Testis (tissue), 3 donors: Measurements from ENCODE around the gene MACROH2A1. TPM values are rescaled to one million over a fixed set of nuclear protein-coding genes. Genes with fewer than 3 reads are reported as not detected.

Experiments used
- DNase-seq: peaks from one replicate; pipeline ENCODE4 v3.0.0-alpha.2; 2019
- H3K27ac ChIP-seq, 2 donors: fragments of 200-600 bp; sonication (generic); one replicate each; pipeline ENCODE4 v1.5.1; 2019
- H3K27me3 ChIP-seq: fragments of 200-600 bp; sonication (generic); one replicate; pipeline ENCODE4 v1.5.1; 2019
- H3K36me3 ChIP-seq: fragments of 200-600 bp; sonication (generic); one replicate; pipeline ENCODE4 v1.5.1; 2017; ENCODE audit warnings: low read depth; ENCODE audit errors: missing control alignments
- H3K4me1 ChIP-seq: fragments of 200-600 bp; sonication (generic); one replicate; pipeline ENCODE4 v1.5.1; 2019
- H3K4me3 ChIP-seq, 2 donors: fragments of 200-600 bp; sonication (generic); one replicate each; pipeline ENCODE4 v1.5.1; 2017 to 2019
- H3K9me3 ChIP-seq: fragments of 200-600 bp; sonication (generic); one replicate; pipeline ENCODE4 v1.5.1; 2017
- POLR2A ChIP-seq: fragments of 450-650 bp; IDR thresholded peaks from one replicate; pipeline ENCODE4 v1.6.1; 2017; ENCODE audit warnings: antibody characterized with exemption, mild to moderate bottlenecking, moderate library complexity
- WGBS, 2 donors: methylation state at CpG; one replicate each; pipeline ENCODE4 v1.1.5; 2018; 5-methylcytosine and 5-hydroxymethylcytosine counted together
- intact Hi-C: fragments of 100-400 bp; cut with DNase I; formaldehyde crosslinking; loops from one replicate; pipeline ENCODE4 v1.15.1; 2023; ENCODE audit warnings: low total_unique reads
- polyA plus RNA-seq: library from polyadenylated mRNA; stranded (reverse); fragments of 350-450 nt; fragmentation: Illumina TruSeq; extraction: RNeasy Lipid Tissue Mini Kit (QIAGEN cat#74804); gene quantifications from one replicate; pipeline ENCODE4 v1.2.3, GENCODE V29; 2014; ENCODE audit warnings: low read depth, low replicate concordance; ENCODE audit not compliant: insufficient read depth
- total RNA-seq, 2 donors: library from RNA; depleted of rRNA; stranded (reverse); fragments of >200 nt; gene quantifications; one replicate each; pipeline ENCODE4 v1.2.3, GENCODE V29; 2016
- TF ChIP-seq, protein P1 (sequence below), 3 experiments: fragments of 450-650 bp in 2 of 3; fragments of 200-600 bp in 1 of 3; sonication (generic) in 1 of 3; IDR thresholded peaks; one replicate each; pipeline ENCODE4 v1.5.1; 2016 to 2019; ENCODE audit warnings: antibody characterized with exemption in 3 of 3, mild to moderate bottlenecking in 2 of 3, moderate library complexity in 1 of 3

The MACROH2A1 gene
- total and polyA plus RNA-seq, 3 donors from 2014 or later = 92.9 to 191 (median 178) TPM

DNA sequence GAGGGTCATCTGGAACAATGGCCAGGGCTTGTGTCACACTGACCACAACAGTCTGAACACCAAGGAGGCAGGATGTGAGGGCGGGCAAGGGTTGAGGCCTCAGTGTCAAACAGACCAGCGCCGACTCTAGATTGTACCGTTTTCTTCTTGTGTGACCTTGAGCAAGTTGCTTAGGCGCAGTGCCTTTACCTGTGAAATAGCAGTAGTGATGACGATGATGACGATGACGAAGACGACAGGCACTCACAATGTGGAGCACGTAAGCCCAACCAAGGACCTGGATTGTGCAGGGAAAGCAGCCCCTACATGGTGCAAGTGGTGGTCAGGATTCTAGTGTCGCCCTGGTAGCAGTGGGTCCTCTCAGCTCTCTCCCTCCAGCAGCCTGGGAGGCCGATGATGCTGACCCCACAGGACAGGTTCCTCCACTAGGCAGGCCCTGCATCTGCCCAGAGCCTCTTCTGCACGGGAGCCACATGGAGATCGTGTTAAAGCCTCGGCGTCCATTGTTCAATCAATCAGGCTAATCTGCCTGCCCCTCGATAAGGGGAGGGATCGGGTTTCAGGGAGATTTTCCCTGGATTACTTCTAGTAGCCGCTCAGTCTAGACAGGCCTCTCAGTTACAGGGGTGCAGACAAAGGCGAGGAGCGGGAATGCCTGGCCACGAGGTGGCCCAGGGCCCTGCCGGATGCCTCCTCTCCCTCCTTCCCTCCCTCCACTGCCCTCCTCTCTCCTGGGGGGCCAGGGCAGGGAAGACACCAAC lies 91.7 kb downstream of the MACROH2A1 start:
- TF ChIP-seq, protein P1, sequence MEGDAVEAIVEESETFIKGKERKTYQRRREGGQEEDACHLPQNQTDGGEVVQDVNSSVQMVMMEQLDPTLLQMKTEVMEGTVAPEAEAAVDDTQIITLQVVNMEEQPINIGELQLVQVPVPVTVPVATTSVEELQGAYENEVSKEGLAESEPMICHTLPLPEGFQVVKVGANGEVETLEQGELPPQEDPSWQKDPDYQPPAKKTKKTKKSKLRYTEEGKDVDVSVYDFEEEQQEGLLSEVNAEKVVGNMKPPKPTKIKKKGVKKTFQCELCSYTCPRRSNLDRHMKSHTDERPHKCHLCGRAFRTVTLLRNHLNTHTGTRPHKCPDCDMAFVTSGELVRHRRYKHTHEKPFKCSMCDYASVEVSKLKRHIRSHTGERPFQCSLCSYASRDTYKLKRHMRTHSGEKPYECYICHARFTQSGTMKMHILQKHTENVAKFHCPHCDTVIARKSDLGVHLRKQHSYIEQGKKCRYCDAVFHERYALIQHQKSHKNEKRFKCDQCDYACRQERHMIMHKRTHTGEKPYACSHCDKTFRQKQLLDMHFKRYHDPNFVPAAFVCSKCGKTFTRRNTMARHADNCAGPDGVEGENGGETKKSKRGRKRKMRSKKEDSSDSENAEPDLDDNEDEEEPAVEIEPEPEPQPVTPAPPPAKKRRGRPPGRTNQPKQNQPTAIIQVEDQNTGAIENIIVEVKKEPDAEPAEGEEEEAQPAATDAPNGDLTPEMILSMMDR (IDR thresholded peaks at IDR 0.05) = no peak
- no peak for TF ChIP-seq POLR2A
- intact Hi-C loops = no loop called here
- Histone ChIP-seq H3K4me3 (no peak overlapping the region), H3K27ac (no peak overlapping the region), H3K27me3 (no peaks in the 10 kb centered on the region), H3K4me1 (peaks cover 5% of the 10 kb centered on the region), H3K9me3 (no peaks in the 10 kb centered on the region), H3K36me3 (no peaks in the 10 kb centered on the region)
- WGBS, 2 donors = 82 to 95% methylated on average over 14 to 23 of the region's 23 CpGs
- no peak for DNase-seq

DNA sequence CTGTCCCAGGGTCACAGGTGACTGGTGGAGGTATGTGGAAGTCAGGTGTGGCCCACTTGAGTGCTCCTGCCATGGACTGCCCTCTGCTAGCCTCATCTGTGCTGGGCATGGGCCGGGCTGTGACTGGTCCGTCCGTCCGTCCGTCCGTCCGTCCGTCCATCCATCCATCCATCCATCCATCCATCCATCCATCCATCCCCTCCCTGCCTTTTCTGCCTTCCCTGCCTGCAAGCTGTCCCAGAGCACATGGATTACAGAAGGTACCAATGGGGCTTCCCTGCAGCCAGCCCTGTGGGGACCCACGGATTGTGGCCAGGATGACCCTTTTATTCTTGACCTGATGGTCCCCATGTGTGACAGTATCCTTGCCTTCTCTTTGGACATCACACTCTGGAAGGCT lies 92.5 kb downstream of the MACROH2A1 start:
- H3K4me3 ChIP-seq = no peak overlapping the region
- no peaks in the 10 kb centered on the region for H3K36me3 ChIP-seq
- peaks cover 5% of the 10 kb centered on the region for H3K4me1 ChIP-seq
- no peaks in the 10 kb centered on the region for H3K9me3 ChIP-seq
- WGBS, 2 donors = 95 to 97% methylated on average over 9 of the region's 9 CpGs
- intact Hi-C loops = no loop called here
- no peaks in the 10 kb centered on the region for H3K27me3 ChIP-seq
- no peak for DNase-seq
- no peak overlapping the region for H3K27ac ChIP-seq
- TF ChIP-seq POLR2A = no peak

DNA sequence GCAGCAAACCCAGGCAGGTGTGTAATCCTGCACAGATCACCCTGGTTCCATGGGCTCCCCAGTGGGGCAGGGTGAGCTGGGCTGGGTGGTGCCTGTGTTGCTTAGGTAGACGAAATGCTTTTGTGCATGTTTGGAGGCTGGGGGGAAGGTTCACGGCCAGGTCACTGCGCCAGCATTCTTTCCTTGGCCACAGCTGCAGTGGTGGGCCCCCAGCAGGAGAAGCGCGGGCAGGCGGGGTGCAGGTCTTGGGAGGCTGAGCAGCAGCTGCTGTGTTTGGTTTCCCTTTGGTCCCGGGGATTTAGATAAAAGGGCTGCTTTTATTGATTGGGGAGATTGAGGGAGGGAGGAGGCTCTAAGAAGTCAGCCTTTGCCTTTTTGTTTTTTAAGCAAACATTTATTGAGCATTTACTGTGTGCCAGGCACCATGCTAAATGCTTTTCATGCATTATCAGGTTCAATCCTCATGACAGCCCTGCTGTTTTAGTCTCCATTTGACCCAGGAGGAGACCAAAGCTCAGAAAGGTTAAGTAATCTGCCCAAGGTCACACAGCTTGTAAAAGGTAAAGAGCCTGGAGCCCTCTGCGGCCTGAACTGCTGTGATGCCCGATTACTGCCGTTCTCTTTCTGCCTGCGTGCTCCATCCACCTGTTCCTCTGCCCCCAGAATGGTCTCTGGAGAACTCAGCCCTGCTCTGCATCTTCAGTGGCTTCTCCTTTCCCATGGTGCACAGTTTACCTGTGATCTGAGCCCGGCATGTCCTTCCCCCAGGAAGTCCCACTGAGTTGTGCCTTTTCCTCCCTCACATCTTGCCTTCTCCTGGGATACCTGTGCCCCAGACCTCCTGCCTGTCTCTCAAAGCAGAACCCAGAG lies 94.4 kb downstream of the MACROH2A1 start:
- intact Hi-C loops = no loop called here
- WGBS, 2 donors = 58 to 79% methylated on average over 12 of the region's 12 CpGs
- Histone ChIP-seq H3K27me3 (no peaks in the 10 kb centered on the region), H3K9me3 (no peaks in the 10 kb centered on the region), H3K36me3 (no peaks in the 10 kb centered on the region), H3K4me3 (no peak overlapping the region), H3K27ac (no peak overlapping the region), H3K4me1 (peaks cover 5% of the 10 kb centered on the region)
- TF ChIP-seq, protein P1 (IDR thresholded peaks at IDR 0.05) = no peak
- TF ChIP-seq POLR2A = no peak
- DNase-seq = no peak

DNA sequence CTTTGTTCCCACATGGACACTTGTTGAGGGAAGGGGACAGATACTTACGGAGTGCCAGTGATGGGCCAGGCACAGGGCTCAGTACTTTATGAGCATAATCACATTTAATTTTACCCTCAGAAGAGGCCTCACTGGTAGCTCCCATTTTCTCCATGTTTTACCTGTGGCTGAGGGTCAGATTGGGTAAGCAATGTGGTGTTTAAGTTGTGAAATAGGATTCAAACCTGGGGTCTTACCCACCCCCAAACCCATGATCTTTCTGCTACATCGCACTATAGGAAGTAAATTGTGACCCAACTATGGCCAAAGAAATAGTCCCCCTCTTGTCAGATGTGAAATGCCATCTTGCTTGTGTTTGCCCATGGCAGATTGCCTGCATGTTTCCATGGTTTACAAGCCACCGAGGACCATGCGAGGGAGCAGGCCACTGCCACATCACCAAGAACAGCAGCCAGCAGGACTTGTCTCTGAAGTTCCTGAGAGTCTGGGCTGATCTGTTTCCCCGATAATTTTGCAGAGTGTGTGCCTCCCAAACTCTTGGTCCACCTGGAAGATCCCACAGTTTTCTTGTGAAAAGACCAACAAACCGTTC lies 95.4 kb downstream of the MACROH2A1 start:
- intact Hi-C loops = no loop called here
- Histone ChIP-seq H3K4me3 (no peak overlapping the region), H3K27ac (no peak overlapping the region), H3K4me1 (peaks cover 5% of the 10 kb centered on the region), H3K27me3 (no peaks in the 10 kb centered on the region), H3K36me3 (no peaks in the 10 kb centered on the region), H3K9me3 (no peaks in the 10 kb centered on the region)
- no peak for TF ChIP-seq POLR2A
- TF ChIP-seq, protein P1 (IDR thresholded peaks at IDR 0.05) = no peak
- DNase-seq = no peak
- 82 to 84% methylated on average over 6 of the region's 6 CpGs for WGBS, 2 donors
